ENCODE measurements around the gene HDAC11.
"Not testable (repeated sequence)": the region's sequence is repeated elsewhere in the genome, so short reads cannot be mapped to it uniquely, and the experiment has no call there.

- not testable (repeated sequence) for TF ChIP-seq POLR2A, CTCF (IDR thresholded peaks at IDR 0.05)
Measured at GRCh38 chr3:13436213-13436612, 43.9 kb upstream of the HDAC11 start.

All from heart left ventricle (tissue), 13 donors.